Tibial nerve (tissue), 4 donors: ENCODE measurements around the gene PTPRB. TPM values are rescaled to one million over a fixed set of nuclear protein-coding genes. Genes with fewer than 3 reads are reported as not detected.
"Not testable (repeated sequence)": the region's sequence is repeated elsewhere in the genome, so short reads cannot be mapped to it uniquely, and the experiment has no call there.

ENCODE experiments used
- DNase-seq, 2 donors: peaks; one replicate each; pipeline ENCODE4 v3.0.0-alpha.2; 2019; ENCODE audit warnings: low spot score in 2 of 2
- H3K27ac ChIP-seq, 4 donors: fragments of 200-600 bp; sonication (generic) in 3 of 4; one replicate each; pipeline ENCODE4 v1.5.1; 2017 to 2019; ENCODE audit warnings: mild to moderate bottlenecking in 1 of 4
- H3K27me3 ChIP-seq, 2 donors: fragments of 200-600 bp; sonication (generic) in 1 of 2; one replicate each; pipeline versions ENCODE4 v1.5.1 to v1.6.0; 2017 to 2019
- H3K36me3 ChIP-seq, 3 donors: fragments of 200-600 bp; sonication (generic); one replicate each; pipeline ENCODE4 v1.5.1; 2018 to 2019
- H3K4me1 ChIP-seq, 4 donors: fragments of 200-600 bp; sonication (generic) in 3 of 4; one replicate each; pipeline ENCODE4 v1.5.1; 2017 to 2019
- H3K4me3 ChIP-seq, 4 donors: fragments of 200-600 bp; sonication (generic) in 3 of 4; one replicate each; pipeline ENCODE4 v1.5.1; 2017 to 2019; ENCODE audit warnings: mild to moderate bottlenecking in 1 of 4, moderate library complexity in 1 of 4
- H3K9me3 ChIP-seq, 4 donors: fragments of 200-600 bp; sonication (generic) in 3 of 4; one replicate each; pipeline ENCODE4 v1.5.1; 2017 to 2019
- CTCF ChIP-seq, 5 experiments: fragments of 200-600 bp in 3 of 5; fragments of 450-650 bp in 2 of 5; sonication (generic) in 3 of 5; IDR thresholded peaks; one replicate each; pipeline ENCODE4 v1.5.1; 2016 to 2019; ENCODE audit warnings: antibody characterized with exemption in 5 of 5, mild to moderate bottlenecking in 3 of 5, moderate library complexity in 2 of 5
- EP300 ChIP-seq, 2 donors: sonication (generic); formaldehyde crosslinking; IDR thresholded peaks; one replicate each; pipeline ENCODE4 v1.6.1; 2017; ENCODE audit warnings: antibody characterized with exemption in 2 of 2, mild to moderate bottlenecking in 1 of 2
- POLR2A ChIP-seq, 2 donors: fragments of 450-650 bp; IDR thresholded peaks; one replicate each; pipeline ENCODE4 v1.6.1; 2017; ENCODE audit warnings: antibody characterized with exemption in 2 of 2, mild to moderate bottlenecking in 2 of 2, moderate library complexity in 2 of 2
- WGBS, 2 donors: methylation state at CpG; one replicate each; pipeline ENCODE4 v1.1.5; 2018; 5-methylcytosine and 5-hydroxymethylcytosine counted together
- total RNA-seq, 4 donors: library from RNA; depleted of rRNA; stranded (reverse); fragments of >200 nt; gene quantifications; one replicate each; pipeline ENCODE4 v1.1.0, GENCODE V29; 2016

PTPRB gene
- total RNA-seq, 4 donors from 2014 or later = 14.4 to 62.6 (median 34.3) TPM

GRCh38 chr12:70513426-70513825 lies 123.8 kb downstream of the PTPRB start:
- Histone ChIP-seq H3K27me3 (no peaks in the 10 kb centered on the region), H3K9me3 (peaks cover 0 to 6% (median 0%) of the 10 kb centered on the region in 4 donors), H3K4me3 (no peak overlapping the region), H3K27ac (no peak overlapping the region), H3K4me1 (no peaks in the 10 kb centered on the region), H3K36me3 (no peaks in the 10 kb centered on the region)
- DNase-seq = no peak
- TF ChIP-seq EP300 (IDR thresholded peaks at IDR 0.05) (no peak), POLR2A (IDR thresholded peaks at IDR 0.05) (no peak), CTCF (IDR thresholded peaks at IDR 0.05) (no peak)

GRCh38 chr12:70508178-70508577 lies 129.1 kb downstream of the PTPRB start:
- Histone ChIP-seq H3K27me3 (no peaks in the 10 kb centered on the region), H3K4me1 (no peaks in the 10 kb centered on the region), H3K9me3 (peaks cover 0 to 8% (median 0%) of the 10 kb centered on the region in 4 donors), H3K36me3 (no peaks in the 10 kb centered on the region), H3K27ac (no peak overlapping the region), H3K4me3 (no peak overlapping the region)
- TF ChIP-seq POLR2A (IDR thresholded peaks at IDR 0.05) (no peak), EP300 (IDR thresholded peaks at IDR 0.05) (no peak), CTCF (IDR thresholded peaks at IDR 0.05) (no peak)
- WGBS, 2 donors = 54 to 79% methylated on average over 1 of the region's 1 CpG
- no peak for DNase-seq

GRCh38 chr12:70507442-70507841 lies 129.8 kb downstream of the PTPRB start:
- 29% methylated on average over 2 of the region's 2 CpGs for WGBS, 2 donors
- no peaks in the 10 kb centered on the region for H3K36me3 ChIP-seq
- no peak for DNase-seq
- H3K4me3 ChIP-seq = no peak overlapping the region
- no peak overlapping the region for H3K27ac ChIP-seq
- H3K4me1 ChIP-seq = no peaks in the 10 kb centered on the region
- no peaks in the 10 kb centered on the region for H3K27me3 ChIP-seq
- H3K9me3 ChIP-seq = peaks cover 0 to 8% (median 0%) of the 10 kb centered on the region in 4 donors
- no peak for TF ChIP-seq EP300 (IDR thresholded peaks at IDR 0.05)
- no peak for TF ChIP-seq CTCF (IDR thresholded peaks at IDR 0.05)
- no peak for TF ChIP-seq POLR2A (IDR thresholded peaks at IDR 0.05)

- Histone ChIP-seq H3K36me3 (no peaks in the 10 kb centered on the region), H3K27me3 (no peaks in the 10 kb centered on the region), H3K4me1 (no peaks in the 10 kb centered on the region), H3K9me3 (peaks cover 0 to 8% (median 0%) of the 10 kb centered on the region in 4 donors), H3K27ac (no peak overlapping the region), H3K4me3 (no peak overlapping the region)
- no peak for DNase-seq
- WGBS, 2 donors = 85 to 98% methylated on average over 5 of the region's 5 CpGs
- TF ChIP-seq CTCF (IDR thresholded peaks at IDR 0.05) = no peak
- no peak for TF ChIP-seq EP300 (IDR thresholded peaks at IDR 0.05)
- TF ChIP-seq POLR2A (IDR thresholded peaks at IDR 0.05) = no peak
These were observed 139.7 kb downstream of the PTPRB start for GRCh38 chr12:70497508-70497907.

- H3K4me1 ChIP-seq, H3K27ac ChIP-seq, H3K27me3 ChIP-seq, DNase-seq, H3K36me3 ChIP-seq, H3K4me3 ChIP-seq: not testable (repeated sequence)
- H3K9me3 ChIP-seq = peaks cover 0 to 14% (median 0%) of the 10 kb centered on the region in 4 donors
- WGBS, 2 donors = 89 to 93% methylated on average over 1 of the region's 1 CpG
These were observed 144.3 kb downstream of the PTPRB start for GRCh38 chr12:70492904-70493303.

- not testable (repeated sequence) for H3K36me3 ChIP-seq, H3K27me3 ChIP-seq, H3K4me1 ChIP-seq, H3K9me3 ChIP-seq, DNase-seq, H3K27ac ChIP-seq, H3K4me3 ChIP-seq
These were observed 146.3 kb downstream of the PTPRB start for GRCh38 chr12:70490928-70491327.
